HG03045 (cell line): Measurements from ENCODE around the gene RAB37.

ENCODE experiments used
- ATAC-seq: cut with Tn5 transposase; IDR thresholded peaks from one replicate; pipeline ENCODE4 v1.9.1; 2021; ENCODE audit warnings: mild to moderate bottlenecking, moderate library complexity; ENCODE audit not compliant: unreplicated experiment

The RAB37 gene

DNA sequence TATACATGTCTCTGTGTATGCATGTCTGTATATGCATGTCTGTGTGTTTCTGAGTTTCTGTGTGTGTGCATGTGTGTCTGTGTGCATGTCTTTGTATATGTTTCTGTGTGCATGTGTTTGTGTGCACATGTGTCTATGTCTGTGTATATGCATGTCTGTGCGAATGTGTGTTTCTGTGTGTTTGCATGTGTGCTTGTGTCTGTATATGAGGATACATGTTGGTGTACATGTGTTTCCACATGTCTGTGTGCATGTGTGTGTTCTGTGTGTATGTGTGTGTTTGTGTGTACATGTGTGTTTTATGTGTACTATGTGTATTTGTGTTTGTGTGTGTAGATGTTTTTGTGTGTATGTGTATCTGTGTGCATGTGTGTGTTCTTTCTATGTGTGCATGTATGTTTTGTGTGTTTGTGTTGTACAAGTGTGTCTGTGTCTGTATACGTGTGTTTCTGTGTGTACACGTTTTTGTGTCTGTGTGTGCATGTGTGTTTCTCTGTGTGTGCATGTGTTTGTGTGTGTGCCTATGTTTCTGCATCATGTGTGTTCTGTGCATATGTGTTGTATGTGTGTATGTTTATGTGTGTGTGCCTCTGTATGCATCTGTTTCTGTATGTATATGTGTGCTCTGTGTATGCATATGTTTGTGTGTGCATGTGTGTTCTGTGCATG lies 8.9 kb upstream of the RAB37 start:
- ATAC-seq, result no peak

DNA sequence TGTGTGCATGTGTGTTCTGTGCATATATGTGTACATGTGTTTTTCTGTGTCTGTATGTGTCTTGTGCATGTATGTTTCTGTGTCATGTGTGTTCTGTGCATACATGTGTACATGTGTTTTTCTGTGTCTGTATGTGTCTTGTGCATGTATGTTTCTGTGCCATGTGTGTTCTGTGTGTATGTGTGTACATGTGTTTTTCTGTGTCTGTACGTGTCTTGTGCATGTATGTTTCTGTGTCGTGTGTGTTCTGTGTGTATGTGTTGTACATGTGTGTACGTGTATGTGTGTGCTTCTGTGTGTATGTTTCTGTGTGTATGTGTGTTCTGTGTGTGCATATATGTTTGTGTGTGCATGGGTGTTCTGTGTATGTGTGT lies 8.4 kb upstream of the RAB37 start:
- ATAC-seq, result no peak

DNA sequence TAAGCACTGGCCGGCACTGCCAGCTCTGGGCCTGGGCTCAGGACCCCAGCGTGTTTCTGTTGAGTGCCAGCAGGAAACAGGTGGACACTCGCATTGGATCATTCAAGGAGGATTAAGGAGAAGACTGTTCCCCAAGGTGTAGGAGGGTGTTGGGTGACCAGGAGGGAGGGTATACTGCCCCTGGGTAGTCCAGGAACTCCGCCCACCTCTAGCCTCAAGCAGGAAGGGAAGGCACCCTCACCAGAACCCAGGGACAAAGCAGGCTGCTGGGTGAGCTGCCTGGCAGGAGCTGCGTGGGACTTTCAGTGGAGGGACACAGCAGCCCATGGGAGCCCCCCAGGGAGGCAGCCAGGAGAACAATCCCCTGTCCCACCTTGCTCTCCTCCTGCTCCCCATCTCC lies 7.7 kb upstream of the RAB37 start:
- no peak for ATAC-seq

DNA sequence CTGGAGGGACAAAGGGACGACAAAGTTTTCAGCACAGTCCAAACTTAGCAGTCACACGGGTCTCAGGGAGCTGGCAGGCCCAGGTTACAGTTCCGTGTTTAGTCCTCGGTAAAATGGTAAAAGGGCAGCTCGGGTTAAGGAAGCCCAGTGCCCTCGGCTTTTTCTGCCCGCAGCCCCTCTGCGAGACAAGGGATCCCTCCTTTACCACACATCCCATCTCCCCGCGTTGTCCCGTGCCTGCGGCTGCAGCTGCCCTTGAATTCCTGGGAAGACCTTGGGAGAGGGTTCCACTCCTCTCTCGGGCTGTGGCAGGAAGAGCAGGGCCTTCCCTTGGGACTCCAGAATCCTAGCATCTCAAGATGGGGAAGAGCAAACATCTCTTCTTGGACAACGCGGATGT lies 7.2 kb upstream of the RAB37 start:
- ATAC-seq, result no peak

DNA sequence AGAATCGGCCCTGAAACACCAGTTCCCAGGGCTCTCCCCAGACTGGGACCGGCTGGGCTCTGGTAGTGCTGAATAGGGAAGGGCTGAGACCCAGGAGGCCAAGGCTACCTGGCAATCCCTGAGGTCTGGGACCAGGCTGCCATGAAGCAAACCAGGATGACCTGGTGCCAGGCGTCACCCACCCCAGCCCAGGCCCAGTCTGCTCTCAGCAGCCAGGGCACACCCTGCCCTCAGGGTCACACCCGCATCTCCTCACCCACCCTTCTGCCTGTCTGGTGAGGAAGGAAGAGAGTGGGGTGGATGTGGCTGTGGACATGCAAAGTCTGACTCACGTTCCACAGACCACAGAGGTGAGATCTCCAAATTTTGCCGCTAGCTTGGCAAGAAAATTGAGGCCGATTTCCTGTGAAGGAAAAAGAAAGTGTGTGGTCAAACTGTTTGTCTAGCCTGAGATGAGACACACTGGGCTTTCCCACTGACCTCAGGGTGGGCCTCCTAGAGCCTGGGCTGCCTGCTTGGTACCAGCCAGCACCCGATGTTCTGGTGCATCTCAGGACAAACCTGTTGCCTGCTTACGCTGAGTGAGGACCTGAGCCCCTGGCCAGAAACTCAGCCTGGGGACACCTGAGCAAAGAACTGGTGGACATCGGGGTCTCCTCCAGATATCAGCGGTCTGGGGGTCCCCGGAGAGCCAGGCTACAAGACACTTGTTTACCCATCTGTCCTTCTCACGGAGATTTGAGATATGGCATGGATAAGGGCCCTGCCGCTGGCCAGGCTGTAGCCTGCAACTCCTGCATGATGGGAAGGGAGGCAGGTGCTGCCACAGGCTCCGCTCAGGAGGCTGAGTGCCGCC lies 6.3 kb upstream of the RAB37 start:
- no peak for ATAC-seq

DNA sequence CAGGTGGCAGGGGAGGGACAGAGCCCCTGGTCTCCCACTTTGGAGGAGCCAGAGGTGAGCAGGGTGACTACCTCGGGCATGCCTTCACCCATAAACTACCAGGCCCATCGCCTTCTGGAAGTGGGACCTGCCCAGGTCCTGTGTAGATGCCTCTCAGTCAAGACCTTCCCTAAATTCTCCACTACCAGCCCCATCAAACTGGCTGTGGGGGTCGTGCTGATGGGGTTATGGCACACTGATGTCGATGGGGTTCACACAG lies 5.8 kb upstream of the RAB37 start:
- no peak for ATAC-seq

DNA sequence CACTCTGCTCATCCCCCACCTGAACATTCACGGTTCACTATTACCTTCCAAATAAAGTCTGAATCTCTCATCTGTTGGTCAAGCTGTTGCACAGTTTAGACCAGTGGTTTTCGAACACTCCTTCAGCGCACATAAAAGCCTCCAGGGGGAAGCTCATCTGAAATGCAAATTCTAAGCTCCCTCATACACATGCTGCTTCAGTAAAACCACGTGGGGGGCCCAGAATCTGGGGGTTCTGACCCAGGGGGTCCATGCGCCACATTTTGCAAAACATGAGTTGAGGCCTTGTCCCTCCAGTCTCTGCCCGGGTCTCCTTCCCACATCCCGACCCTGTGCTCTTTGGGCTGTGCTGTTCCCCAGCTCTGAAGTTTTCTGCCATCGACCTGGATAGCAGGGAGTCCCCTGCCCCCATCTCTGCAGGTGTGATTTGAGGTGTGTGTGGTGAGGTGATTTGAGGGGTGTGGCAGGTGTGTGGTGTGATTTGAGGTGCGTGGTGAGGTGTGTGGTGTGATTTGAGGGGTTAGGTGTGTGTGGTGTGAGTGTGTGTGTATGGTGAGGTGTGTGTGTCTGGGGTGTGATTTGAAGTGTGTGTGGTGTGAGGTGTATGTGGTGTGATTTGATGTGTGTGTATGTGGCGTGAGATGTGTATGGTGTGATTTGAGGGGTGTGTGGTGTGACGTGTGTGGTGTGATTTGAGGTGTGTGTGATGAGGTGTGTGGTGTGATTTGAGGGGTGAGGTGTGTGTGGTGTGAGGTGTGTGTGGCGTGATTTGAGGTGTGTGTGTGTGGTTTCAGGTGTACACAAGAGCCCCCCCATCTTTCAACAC lies 4.8 kb upstream of the RAB37 start:
- no peak for ATAC-seq

DNA sequence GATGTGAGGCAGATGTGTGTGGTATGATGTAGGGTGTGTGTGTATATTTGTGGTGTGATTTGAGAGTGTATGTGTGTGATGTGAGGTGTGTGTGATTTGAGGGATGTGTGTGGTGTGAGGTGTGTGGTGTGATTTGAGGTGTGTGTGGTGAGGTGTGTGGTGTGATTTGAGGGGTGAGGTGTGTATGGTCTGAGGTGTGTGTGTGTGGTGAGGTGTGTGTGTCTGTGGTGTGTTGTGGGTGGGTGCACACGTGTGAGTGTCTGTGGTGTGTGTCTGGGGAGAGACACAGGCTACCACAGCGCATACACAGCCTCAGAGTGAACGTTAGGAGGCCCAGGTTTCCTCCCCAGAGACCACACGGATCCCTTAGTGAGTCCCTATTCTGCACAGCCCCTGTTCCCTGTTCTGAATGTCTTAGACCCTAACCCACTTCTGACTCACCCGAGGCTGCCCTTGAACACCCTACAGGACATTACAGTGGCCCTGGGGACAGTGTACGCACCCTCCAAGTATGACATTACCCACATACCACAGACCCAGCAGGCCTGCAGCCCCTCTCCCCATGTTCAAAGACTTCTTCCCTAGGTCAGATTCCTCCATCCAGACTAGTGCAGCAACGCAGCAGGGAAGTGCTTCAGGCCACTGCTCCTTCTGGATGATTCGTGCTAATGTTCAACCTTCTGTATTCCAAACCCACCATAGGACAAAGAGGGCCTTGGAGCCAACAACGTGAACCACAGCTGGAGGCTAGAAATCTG lies 3.5 kb upstream of the RAB37 start:
- no peak for ATAC-seq

DNA sequence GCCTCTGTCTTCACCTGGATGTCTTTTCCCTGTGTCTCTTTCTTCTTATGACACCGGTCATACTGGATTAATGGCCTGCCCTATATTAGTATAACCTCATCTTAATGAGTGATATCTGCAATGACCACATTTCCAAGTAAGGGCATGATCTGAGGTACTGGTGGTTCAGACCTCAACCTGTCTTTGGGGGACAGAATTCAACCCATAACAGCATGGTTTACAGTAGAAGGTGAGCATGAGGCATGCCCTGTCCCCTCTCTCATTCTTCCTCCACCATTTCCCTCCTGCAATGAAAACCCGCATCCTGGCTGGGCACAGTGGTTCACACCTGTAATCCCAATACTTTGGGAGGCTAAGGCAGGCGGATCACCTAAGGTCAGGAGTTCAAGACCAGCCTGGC lies 2.8 kb upstream of the RAB37 start:
- no peak for ATAC-seq

DNA sequence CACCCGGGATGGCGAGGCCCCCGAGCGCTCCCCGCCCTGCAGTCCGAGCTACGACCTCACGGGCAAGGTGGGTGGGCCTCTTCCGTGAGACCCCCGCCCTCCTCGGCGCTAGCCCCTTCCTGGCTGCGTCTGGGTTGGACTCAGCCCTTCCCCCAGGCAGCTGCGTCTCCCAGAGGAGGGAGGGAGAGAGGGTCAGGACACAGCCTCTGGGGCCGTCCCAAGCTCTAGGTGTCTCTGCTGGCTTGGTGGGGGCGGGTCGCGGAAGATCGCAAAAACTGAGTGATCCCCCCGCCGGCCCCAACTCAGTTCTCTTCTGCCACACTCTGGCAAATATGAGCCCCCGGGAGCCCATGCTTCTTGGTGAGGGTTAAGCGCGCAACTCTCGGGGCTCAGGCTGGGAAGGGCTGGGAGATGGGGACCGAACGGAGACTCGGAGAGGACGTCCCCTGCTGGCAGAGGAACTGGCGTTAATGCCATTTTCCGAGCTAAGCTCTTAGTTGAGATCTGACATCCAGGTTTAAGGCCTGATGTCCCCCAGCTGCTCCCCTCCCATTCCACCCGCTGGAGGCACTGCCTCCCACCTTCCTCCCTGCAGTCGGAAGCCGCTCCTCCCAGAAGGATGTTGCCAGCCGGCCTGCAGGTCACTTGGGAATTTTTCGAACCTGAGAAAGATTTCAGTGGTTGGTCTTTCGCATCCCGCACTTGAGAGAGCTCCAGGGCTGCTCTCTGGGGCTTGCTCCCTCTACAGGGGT lies 419 bp downstream of the RAB37 start:
- no peak for ATAC-seq

DNA sequence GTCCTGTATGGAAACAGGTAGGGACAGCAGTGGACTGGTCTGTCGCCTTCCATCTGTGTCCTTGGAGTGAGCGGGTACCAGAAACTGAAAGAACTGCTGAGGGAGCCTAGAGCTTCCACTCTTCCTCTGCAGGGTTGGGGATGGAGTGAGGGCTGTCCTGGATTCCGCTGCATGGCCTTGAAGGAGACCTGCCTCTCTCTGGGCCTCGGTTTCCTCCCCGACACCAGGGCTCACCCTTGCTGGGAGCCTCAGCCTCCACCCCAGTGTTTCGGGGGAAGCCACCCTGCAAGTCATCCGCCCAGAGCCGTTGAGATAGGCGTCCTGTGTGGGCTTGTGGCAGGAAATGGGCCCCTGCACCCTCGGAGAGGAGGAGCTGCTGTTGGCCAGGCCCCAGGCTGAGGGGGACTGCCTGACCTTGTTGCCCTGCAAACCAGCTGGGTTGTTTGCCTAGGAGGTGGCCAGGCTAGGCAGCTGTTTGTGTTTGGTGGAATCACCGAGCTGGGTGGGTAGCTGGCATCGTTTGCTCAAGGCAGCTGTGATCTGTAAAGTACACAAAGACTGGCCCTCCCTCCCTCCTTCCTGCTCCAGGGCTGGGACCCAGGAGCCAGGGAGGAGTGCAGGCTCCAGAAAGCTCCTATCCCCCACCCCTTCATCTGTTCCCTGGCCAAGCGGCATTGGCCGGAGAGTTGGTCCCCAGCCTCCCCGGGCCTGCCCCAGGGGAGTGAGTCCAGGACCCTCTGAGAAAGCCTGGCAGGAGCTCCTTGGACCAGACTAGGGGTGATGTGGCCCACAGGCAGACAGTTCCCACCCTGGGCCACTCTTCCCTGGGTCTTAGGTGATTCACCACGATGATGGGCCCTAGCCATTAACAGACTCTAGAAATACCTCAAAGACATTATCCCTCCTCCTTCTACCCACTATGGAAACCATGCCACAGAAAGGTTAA lies 1.3 kb downstream of the RAB37 start:
- ATAC-seq, result no peak

DNA sequence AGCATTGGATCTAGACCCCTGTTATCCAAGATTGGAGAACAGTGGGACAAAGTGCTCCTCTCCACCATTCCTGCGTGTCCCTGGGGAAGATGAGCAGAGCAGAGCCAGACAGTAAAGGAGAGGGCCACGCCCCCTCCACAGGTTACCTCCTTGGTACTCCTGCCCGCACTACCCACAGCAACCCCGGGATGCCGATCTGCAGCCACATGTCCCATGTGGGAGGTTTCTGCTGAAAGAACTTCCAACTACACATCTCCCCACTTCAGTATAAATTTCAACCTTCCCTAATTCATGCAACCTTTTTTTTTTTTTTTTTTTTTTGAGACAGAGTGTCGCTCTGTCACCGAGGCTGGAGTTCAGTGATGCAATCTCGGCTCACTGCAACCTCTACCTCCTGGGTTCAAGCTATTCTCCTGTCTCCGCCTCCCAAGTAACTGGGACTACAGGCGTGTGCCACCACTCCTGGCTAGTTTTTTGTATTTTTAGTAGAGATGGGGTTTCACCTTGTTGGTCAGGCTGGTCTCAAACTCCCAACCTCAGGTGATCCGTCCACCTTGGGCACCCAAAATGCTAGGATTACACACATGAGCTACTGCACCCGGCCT lies 2.3 kb downstream of the RAB37 start:
- no peak for ATAC-seq

DNA sequence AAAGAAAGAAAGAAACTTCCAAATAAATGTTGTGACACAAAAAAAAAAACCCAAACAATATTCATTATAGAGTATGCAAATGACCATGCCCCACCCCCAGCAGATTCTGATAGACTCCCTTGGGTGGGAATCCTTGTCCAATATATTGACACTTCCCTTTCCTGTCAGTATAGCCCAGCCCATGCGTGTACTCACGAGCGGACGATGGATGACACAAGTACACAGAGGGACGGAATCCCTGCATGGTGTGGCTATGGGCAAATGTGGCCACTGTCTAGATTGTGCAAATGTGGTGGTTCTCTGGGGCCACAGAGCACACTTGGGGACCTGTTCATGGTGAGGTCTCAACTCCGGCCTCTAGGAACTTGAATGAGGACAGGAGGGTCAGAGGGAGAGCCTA lies 3.1 kb downstream of the RAB37 start:
- no peak for ATAC-seq

DNA sequence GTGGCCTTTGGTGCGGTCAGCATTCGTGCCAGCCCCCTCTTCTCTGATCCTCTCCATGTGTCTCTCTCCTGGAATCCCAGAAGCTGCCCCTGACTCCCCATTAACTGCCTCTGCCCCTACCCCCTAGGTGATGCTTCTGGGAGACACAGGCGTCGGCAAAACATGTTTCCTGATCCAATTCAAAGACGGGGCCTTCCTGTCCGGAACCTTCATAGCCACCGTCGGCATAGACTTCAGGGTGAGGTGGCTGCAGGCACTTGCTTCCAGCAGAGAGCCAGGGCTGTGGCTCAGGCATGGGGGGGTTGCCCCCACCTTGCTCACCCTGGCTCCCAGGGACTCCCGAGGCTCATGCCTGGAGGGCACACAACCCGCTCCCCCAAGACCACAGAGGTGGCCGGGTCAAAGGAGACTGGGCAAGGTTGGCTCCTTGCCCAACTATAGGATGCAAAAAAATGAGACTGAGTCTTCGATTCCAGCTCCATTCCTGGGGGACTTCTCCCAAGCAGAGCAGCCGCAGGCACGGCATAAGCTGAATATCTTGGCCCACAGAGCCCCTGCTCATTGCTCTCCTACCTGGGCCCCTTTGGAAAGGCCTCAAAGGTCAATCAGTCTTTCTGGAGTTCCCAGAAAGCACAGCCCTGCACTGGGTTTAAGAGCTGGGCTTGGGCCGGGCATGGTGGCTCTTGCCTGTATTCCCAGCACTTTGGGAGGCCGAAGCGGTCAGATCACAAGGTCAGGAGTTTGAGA lies 3.8 kb downstream of the RAB37 start:
- ATAC-seq, result no peak

DNA sequence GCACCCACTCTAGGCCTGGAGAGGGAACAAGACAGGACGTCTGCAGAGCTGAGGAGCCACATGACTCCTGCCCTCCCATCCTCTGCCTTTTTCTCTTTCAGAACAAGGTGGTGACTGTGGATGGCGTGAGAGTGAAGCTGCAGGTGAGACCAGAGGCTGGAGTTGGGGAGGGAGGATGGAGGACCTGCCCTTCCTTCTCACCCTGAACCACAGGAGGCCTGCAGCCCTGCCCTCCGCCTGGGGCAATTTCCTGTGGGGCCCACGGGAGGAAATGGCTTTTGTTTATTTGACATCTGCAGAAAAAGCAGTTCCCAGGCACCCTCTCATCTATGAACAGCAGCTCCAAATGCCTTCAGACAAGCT lies 5.1 kb downstream of the RAB37 start:
- ATAC-seq, result no peak

DNA sequence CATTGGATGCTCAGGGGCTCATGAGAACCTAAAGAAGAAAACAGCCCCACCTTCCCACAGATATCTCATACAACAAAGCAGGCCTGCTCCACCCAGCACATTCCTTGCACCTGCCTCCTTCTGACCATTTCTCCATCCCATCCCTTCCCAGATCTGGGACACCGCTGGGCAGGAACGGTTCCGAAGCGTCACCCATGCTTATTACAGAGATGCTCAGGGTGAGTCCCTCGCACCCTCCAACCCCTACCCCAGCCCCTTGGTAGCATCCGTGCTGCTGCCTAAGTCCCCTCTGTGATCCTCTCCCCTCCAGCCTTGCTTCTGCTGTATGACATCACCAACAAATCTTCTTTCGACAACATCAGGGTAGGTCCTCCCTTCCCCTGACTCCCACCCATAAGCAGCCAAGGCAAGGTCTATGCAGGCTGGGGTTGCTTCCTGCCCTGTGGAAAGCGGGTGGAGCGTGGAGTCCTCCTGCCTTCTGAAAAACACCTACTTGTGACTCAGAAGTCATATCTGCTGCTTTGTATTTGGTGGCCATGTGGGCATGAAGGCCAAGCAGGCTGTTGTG lies 6.0 kb downstream of the RAB37 start:
- ATAC-seq, result no peak

DNA sequence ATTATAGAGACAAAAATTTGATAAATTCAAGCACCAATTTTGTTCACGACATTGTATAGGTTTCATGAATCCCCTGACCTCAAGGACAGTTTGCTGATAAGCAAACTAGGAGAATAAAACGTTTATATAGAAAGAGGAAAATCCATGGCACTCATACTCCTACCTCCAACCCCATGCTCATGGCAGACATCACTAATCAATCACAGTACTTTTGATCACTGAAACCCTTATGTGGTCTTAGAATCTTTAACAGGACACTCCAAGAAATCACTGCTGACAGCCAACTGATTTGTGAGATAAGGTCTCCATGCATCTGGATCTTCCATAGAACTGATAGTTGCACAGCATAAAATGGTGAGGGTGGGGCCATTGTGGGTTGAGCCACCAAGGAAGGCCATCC lies 6.7 kb downstream of the RAB37 start:
- ATAC-seq, result no peak

DNA sequence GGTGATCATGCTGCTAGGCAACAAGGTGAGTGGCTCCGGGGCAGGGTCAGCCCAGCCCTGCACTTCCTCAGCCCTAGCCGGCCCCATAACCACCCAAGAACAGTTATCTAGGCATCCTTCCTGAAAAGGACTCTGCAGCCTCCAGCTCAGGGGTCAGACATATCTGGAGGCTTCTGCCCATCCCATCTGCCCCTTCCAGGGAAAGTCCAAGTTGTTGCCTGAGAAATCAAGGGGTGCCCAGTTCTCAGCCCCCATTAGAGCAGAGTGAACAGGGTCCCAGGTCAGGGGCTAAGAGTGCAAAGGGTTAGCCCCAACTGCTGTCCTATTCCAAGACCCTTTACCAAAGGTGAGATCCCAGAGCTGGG lies 7.3 kb downstream of the RAB37 start:
- no peak for ATAC-seq
